ENCODE results near the gene RSPO3.

RSPO3 gene, protein sequence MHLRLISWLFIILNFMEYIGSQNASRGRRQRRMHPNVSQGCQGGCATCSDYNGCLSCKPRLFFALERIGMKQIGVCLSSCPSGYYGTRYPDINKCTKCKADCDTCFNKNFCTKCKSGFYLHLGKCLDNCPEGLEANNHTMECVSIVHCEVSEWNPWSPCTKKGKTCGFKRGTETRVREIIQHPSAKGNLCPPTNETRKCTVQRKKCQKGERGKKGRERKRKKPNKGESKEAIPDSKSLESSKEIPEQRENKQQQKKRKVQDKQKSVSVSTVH

DNA sequence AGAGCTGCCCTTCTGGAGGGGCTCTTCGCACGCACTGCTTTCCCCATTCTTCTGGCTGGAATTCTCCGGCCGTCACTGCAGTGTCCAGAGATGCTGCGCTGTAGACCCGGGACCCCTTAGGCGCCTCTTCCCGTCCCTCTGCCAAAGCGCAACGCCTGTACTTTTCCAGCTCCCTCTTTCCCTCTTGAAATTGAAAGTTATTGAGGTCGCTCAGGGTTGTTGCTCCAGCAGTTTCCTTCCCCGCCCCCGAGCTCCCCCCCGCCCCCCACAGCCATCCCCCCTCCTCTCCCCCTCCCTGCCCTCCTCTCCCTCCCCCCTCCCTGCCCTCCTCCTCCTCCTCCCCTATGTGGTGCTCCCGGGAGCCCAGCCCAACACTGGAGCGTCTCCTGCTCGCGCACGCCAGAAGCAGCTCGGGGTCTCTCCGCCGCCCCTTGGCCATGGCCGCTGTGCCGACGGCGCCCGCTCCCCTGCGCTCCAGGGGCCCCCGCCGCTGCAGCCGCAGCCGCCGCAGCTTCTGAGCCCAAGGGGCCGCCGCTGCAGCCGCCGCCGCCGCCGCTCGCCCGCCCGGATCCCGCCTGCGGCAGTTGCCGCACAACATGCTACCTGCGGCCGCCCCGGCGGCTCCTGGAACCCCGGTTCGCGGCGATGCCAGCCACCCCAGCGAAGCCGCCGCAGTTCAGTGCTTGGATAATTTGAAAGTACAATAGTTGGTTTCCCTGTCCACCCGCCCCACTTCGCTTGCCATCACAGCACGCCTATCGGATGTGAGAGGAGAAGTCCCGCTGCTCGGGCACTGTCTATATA lies at the start of gene RSPO3:
TSS of gene RSPO3 (plus strand) at position 374 of the 804 bp plus-strand sequence. CDS start 522 bp downstream, outside the sequence.
- Histone ChIP-seq H3K27ac (ENCODE audit: low read depth, low read length, poor library complexity, severe bottlenecking) (no peak within 1 kb of the TSS), H4K20me1 (ENCODE audit: insufficient read depth, low read length) (no peaks in the 10 kb centered on the region), H3K4me3 (ENCODE audit: low read depth, low read length, poor library complexity, severe bottlenecking) (peak within 1 kb of the TSS; percentile 35), H2AFZ (ENCODE audit: low read length) (no peak within 1 kb of the TSS), H3K4me1 (ENCODE audit: insufficient read depth, low read length, severe bottlenecking) (no peaks in the 10 kb centered on the region), H3K36me3 (ENCODE audit: insufficient read depth, low read length) (no peaks in the 10 kb centered on the region), H3K9me2 (ENCODE audit: low read depth, low read length) (no peaks in the 10 kb centered on the region), H3F3A (ENCODE audit: insufficient read depth, low read length) (no peaks in the 10 kb centered on the region), H3K79me2 (ENCODE audit: insufficient read depth, low read length) (no peaks in the 10 kb centered on the region), H3K27me3 (ENCODE audit: insufficient read depth, low read length) (no peaks in the 10 kb centered on the region), H3K9ac (ENCODE audit: low read length) (no peak within 1 kb of the TSS), H3K9me3 (ENCODE audit: low read length) (no peaks in the 10 kb centered on the region), H3K4me2 (ENCODE audit: low read length) (peak within 1 kb of the TSS; percentile 52; the same call in 1 of the 2 replicates)
- TF ChIP-seq EZH2 (IDR thresholded peaks at IDR 0.05; ENCODE audit: borderline replicate concordance, low read length) = no peak
- TF ChIP-seq CTCF (IDR thresholded peaks at IDR 0.05; ENCODE audit: low read length) = no peak

- Histone ChIP-seq H3K9me3 (ENCODE audit: low read length) (no peaks in the 10 kb centered on the region), H3K4me2 (ENCODE audit: low read length) (no peak overlapping the region), H3K4me1 (ENCODE audit: insufficient read depth, low read length, severe bottlenecking) (no peaks in the 10 kb centered on the region), H3K27me3 (ENCODE audit: insufficient read depth, low read length) (no peaks in the 10 kb centered on the region), H3K36me3 (ENCODE audit: insufficient read depth, low read length) (no peaks in the 10 kb centered on the region), H2AFZ (ENCODE audit: low read length) (no peak overlapping the region), H3F3A (ENCODE audit: insufficient read depth, low read length) (no peaks in the 10 kb centered on the region), H3K4me3 (ENCODE audit: low read depth, low read length, poor library complexity, severe bottlenecking) (no peak overlapping the region), H4K20me1 (ENCODE audit: insufficient read depth, low read length) (no peaks in the 10 kb centered on the region), H3K79me2 (ENCODE audit: insufficient read depth, low read length) (no peaks in the 10 kb centered on the region), H3K9me2 (ENCODE audit: low read depth, low read length) (no peaks in the 10 kb centered on the region), H3K27ac (ENCODE audit: low read depth, low read length, poor library complexity, severe bottlenecking) (no peak overlapping the region), H3K9ac (ENCODE audit: low read length) (no peak overlapping the region)
- TF ChIP-seq EZH2 (IDR thresholded peaks at IDR 0.05; ENCODE audit: borderline replicate concordance, low read length) = no peak
- peak; percentile 47; the same call in 1 of the 2 replicates for TF ChIP-seq CTCF (IDR thresholded peaks at IDR 0.05; ENCODE audit: low read length)
These were observed 48.7 kb upstream of the RSPO3 start for GRCh38 chr6:127069659-127070279.

GRCh38 chr6:127073222-127073621 lies 45.2 kb upstream of the RSPO3 start:
- H3K9me3 ChIP-seq (ENCODE audit: low read length) = no peaks in the 10 kb centered on the region
- TF ChIP-seq EZH2 (IDR thresholded peaks at IDR 0.05; ENCODE audit: borderline replicate concordance, low read length) (no peak), CTCF (IDR thresholded peaks at IDR 0.05; ENCODE audit: low read length) (no peak)
- H4K20me1 ChIP-seq (ENCODE audit: insufficient read depth, low read length) = no peaks in the 10 kb centered on the region
- H3K36me3 ChIP-seq (ENCODE audit: insufficient read depth, low read length) = no peaks in the 10 kb centered on the region
- H3K4me2 ChIP-seq (ENCODE audit: low read length) = no peak overlapping the region
- no peak overlapping the region for H3K4me3 ChIP-seq (ENCODE audit: low read depth, low read length, poor library complexity, severe bottlenecking)
- H3K9me2 ChIP-seq (ENCODE audit: low read depth, low read length) = no peaks in the 10 kb centered on the region
- no peak overlapping the region for H3K9ac ChIP-seq (ENCODE audit: low read length)
- no peaks in the 10 kb centered on the region for H3K4me1 ChIP-seq (ENCODE audit: insufficient read depth, low read length, severe bottlenecking)
- H3K27ac ChIP-seq (ENCODE audit: low read depth, low read length, poor library complexity, severe bottlenecking) = no peak overlapping the region
- H3K79me2 ChIP-seq (ENCODE audit: insufficient read depth, low read length) = no peaks in the 10 kb centered on the region
- no peaks in the 10 kb centered on the region for H3K27me3 ChIP-seq (ENCODE audit: insufficient read depth, low read length)
- no peaks in the 10 kb centered on the region for H3F3A ChIP-seq (ENCODE audit: insufficient read depth, low read length)
- H2AFZ ChIP-seq (ENCODE audit: low read length) = no peak overlapping the region
